PFSK-1 (cell line): ENCODE results near the gene FRMD4A.

Experiments
- FOXP2 ChIP-seq: optimal IDR thresholded peaks from 2 replicates; pipeline ENCODE3; 2011; ENCODE audit warnings: borderline replicate concordance, control low read depth, inconsistent platforms; ENCODE audit not compliant: insufficient read depth; ENCODE audit errors: extremely low read length, extremely low read depth
- POLR2AphosphoS5 ChIP-seq: IDR thresholded peaks from 2 replicates; pipeline ENCODE4 v1.6.1; 2012; ENCODE audit warnings: low read depth, mild to moderate bottlenecking, control low read depth, low read length, moderate library complexity
- REST ChIP-seq, 2 experiments: IDR thresholded peaks; 2 replicates each; pipeline versions ENCODE4 v1.6.1 to v1.8.0; 2011 to 2012; ENCODE audit warnings: low read depth in 2 of 2, low read length in 2 of 2, control low read depth in 1 of 2, inconsistent platforms in 1 of 2, mild to moderate bottlenecking in 1 of 2, moderate library complexity in 1 of 2; ENCODE audit not compliant: insufficient read depth in 1 of 2
- SIN3A ChIP-seq: IDR thresholded peaks from 2 replicates; pipeline ENCODE4 v1.6.1; 2012; ENCODE audit warnings: mild to moderate bottlenecking, low read length, moderate library complexity, borderline replicate concordance; ENCODE audit not compliant: insufficient read depth
- TAF1 ChIP-seq: IDR thresholded peaks from 2 replicates; pipeline ENCODE4 v1.6.1; 2012; ENCODE audit warnings: low read length, control low read depth, borderline replicate concordance; ENCODE audit not compliant: insufficient read depth

FRMD4A gene

GRCh38 chr10:13656337-13657100, 674.2 kb downstream of the FRMD4A start:
- TF ChIP-seq POLR2AphosphoS5 (no peak), TAF1 (no peak)

- TF ChIP-seq TAF1 (no peak), REST (IDR thresholded peaks at IDR 0.05; ENCODE audit: insufficient read depth in 1 of 2, low read depth in 2 of 2, low read length in 2 of 2) (no peak), SIN3A (no peak), FOXP2 (no peak), POLR2AphosphoS5 (no peak)
Measured at GRCh38 chr10:13654846-13655245, 675.9 kb downstream of the FRMD4A start.

GRCh38 chr10:13654118-13654830, 676.5 kb downstream of the FRMD4A start:
- no peak for TF ChIP-seq SIN3A
- TF ChIP-seq POLR2AphosphoS5, result no peak
- TF ChIP-seq FOXP2, result no peak
- no peak for TF ChIP-seq REST (IDR thresholded peaks at IDR 0.05; ENCODE audit: insufficient read depth in 1 of 2, low read depth in 2 of 2, low read length in 2 of 2)
- TF ChIP-seq TAF1, result no peak

- TF ChIP-seq REST (IDR thresholded peaks at IDR 0.05; ENCODE audit: insufficient read depth in 1 of 2, low read depth in 2 of 2, low read length in 2 of 2) (no peak), TAF1 (no peak), FOXP2 (no peak), SIN3A (no peak), POLR2AphosphoS5 (no peak)
Measured at GRCh38 chr10:13652860-13653259, 677.9 kb downstream of the FRMD4A start.

- TF ChIP-seq REST (IDR thresholded peaks at IDR 0.05; ENCODE audit: insufficient read depth in 1 of 2, low read depth in 2 of 2, low read length in 2 of 2), result no peak
- no peak for TF ChIP-seq SIN3A
- no peak for TF ChIP-seq POLR2AphosphoS5
- no peak for TF ChIP-seq FOXP2
- TF ChIP-seq TAF1, result no peak
Measured at GRCh38 chr10:13651969-13652720, 678.6 kb downstream of the FRMD4A start.
